H9 (cell line): ENCODE measurements around the gene TYSND1. TPM values are rescaled to one million over a fixed set of nuclear protein-coding genes. Genes with fewer than 3 reads are reported as not detected.

ENCODE experiments used
- DNase-seq: peaks from one replicate; pipeline ENCODE4 v3.0.0-alpha.2; 2017
- H2AFZ ChIP-seq: one replicate; pipeline ENCODE4 v1.6.1; 2013; ENCODE audit warnings: mild to moderate bottlenecking, low read length, control low read depth, moderate library complexity
- H2AK5ac ChIP-seq: 2 replicates; pipeline ENCODE4 v1.6.1; 2013; ENCODE audit warnings: low read length, control low read depth, mixed read lengths; ENCODE audit not compliant: insufficient read length
- H2BK120ac ChIP-seq: one replicate; pipeline ENCODE4 v1.6.1; 2013; ENCODE audit warnings: low read depth, mild to moderate bottlenecking, low read length, control low read depth, inconsistent platforms; ENCODE audit not compliant: poor library complexity, severe bottlenecking
- H2BK12ac ChIP-seq: 2 replicates; pipeline ENCODE4 v1.6.1; 2013; ENCODE audit warnings: low read length, control low read depth, mixed read lengths, low read depth; ENCODE audit not compliant: insufficient read length
- H2BK15ac ChIP-seq: 2 replicates; pipeline ENCODE4 v1.6.1; 2013; ENCODE audit warnings: low read depth, low read length, control low read depth
- H2BK20ac ChIP-seq: one replicate; pipeline ENCODE4 v1.6.1; 2013; ENCODE audit warnings: low read depth, mild to moderate bottlenecking, low read length, control low read depth, inconsistent platforms; ENCODE audit not compliant: poor library complexity, severe bottlenecking
- H2BK5ac ChIP-seq: 2 replicates; pipeline ENCODE4 v1.6.1; 2013; ENCODE audit warnings: low read length, control low read depth, mixed read lengths; ENCODE audit not compliant: insufficient read length
- H3K14ac ChIP-seq: 2 replicates; pipeline ENCODE4 v1.6.1; 2013; ENCODE audit warnings: low read length, control low read depth; ENCODE audit not compliant: insufficient read depth
- H3K18ac ChIP-seq: 2 replicates; pipeline ENCODE4 v1.6.1; 2013; ENCODE audit warnings: low read depth, mild to moderate bottlenecking, mixed read lengths, low read length, control low read depth; ENCODE audit not compliant: insufficient read length
- H3K23ac ChIP-seq: 2 replicates; pipeline ENCODE4 v1.6.1; 2013; ENCODE audit warnings: low read length, control low read depth, mixed read lengths, low read depth; ENCODE audit not compliant: insufficient read length
- H3K23me2 ChIP-seq: 2 replicates; pipeline ENCODE4 v1.6.1; 2013; ENCODE audit warnings: low read depth, mild to moderate bottlenecking, mixed read lengths, low read length, control low read depth; ENCODE audit not compliant: insufficient read length, poor library complexity, severe bottlenecking
- H3K27ac ChIP-seq: 2 replicates; pipeline ENCODE4 v1.5.1; 2013; ENCODE audit warnings: low read length, control low read depth, mixed read lengths, low read depth; ENCODE audit not compliant: insufficient read length
- H3K27me3 ChIP-seq: 2 replicates; pipeline ENCODE4 v1.6.1; 2013; ENCODE audit warnings: low read length, control low read depth, inconsistent platforms; ENCODE audit not compliant: insufficient read depth
- H3K4ac ChIP-seq: 2 replicates; pipeline ENCODE4 v1.6.1; 2013; ENCODE audit warnings: low read depth, mild to moderate bottlenecking, control low read depth, inconsistent platforms, low read length, moderate library complexity
- H3K4me1 ChIP-seq: 2 replicates; pipeline ENCODE4 v1.6.1; 2013; ENCODE audit warnings: low read length, control low read depth, inconsistent platforms; ENCODE audit not compliant: insufficient read depth
- H3K4me2 ChIP-seq: 2 replicates; pipeline ENCODE4 v1.6.1; 2013; ENCODE audit warnings: low read length, control low read depth, mixed read lengths; ENCODE audit not compliant: insufficient read length, insufficient read depth
- H3K56ac ChIP-seq: 2 replicates; pipeline ENCODE4 v1.6.1; 2013; ENCODE audit warnings: low read depth, mild to moderate bottlenecking, mixed read lengths, low read length, control low read depth; ENCODE audit not compliant: insufficient read length
- H3K79me1 ChIP-seq: 2 replicates; pipeline ENCODE4 v1.6.1; 2013; ENCODE audit warnings: low read depth, mild to moderate bottlenecking, moderate library complexity, low read length, control low read depth, inconsistent platforms; ENCODE audit not compliant: insufficient read depth, poor library complexity, severe bottlenecking
- H3K79me2 ChIP-seq: 2 replicates; pipeline ENCODE4 v1.6.1; 2013; ENCODE audit warnings: low read length, control low read depth, inconsistent platforms; ENCODE audit not compliant: insufficient read depth
- H3K9ac ChIP-seq: 2 replicates; pipeline ENCODE4 v1.6.1; 2013; ENCODE audit warnings: low read length, control low read depth, mixed read lengths; ENCODE audit not compliant: insufficient read length; ENCODE audit errors: extremely low read depth
- H3K9me3 ChIP-seq: one replicate; pipeline ENCODE4 v1.6.1; 2013; ENCODE audit warnings: low read depth, low read length, inconsistent platforms; ENCODE audit not compliant: control insufficient read depth
- H3T11ph ChIP-seq: one replicate; pipeline ENCODE4 v1.6.1; 2013; ENCODE audit warnings: mild to moderate bottlenecking, low read length, control low read depth, inconsistent platforms
- H4K20me1 ChIP-seq: one replicate; pipeline ENCODE4 v1.6.1; 2013; ENCODE audit not compliant: control insufficient read depth, insufficient read length, insufficient read depth
- H4K5ac ChIP-seq: 2 replicates; pipeline ENCODE4 v1.6.1; 2013; ENCODE audit warnings: low read depth, mild to moderate bottlenecking, mixed read lengths, low read length, control low read depth; ENCODE audit not compliant: insufficient read length
- H4K8ac ChIP-seq: replicated peaks from 2 replicates; pipeline ENCODE4 v1.6.1; 2013; ENCODE audit warnings: low read length, control low read depth, mixed read lengths, low read depth; ENCODE audit not compliant: insufficient read length
- H4K91ac ChIP-seq: 2 replicates; pipeline ENCODE4 v1.6.1; 2013; ENCODE audit warnings: low read depth, mild to moderate bottlenecking, moderate library complexity, mixed read lengths, low read length, control low read depth; ENCODE audit not compliant: insufficient read length
- H3K27ac Mint-ChIP-seq, 3 experiments: 2 replicates in 2 of 3; 3 replicates in 1 of 3; pipeline ENCODE4 v1.8.0; 2020 to 2021; ENCODE audit warnings: mixed read lengths in 3 of 3, mild to moderate bottlenecking in 1 of 3, moderate library complexity in 1 of 3
- H3K27me3 Mint-ChIP-seq: 2 replicates; pipeline ENCODE4 v1.8.0; 2021; ENCODE audit warnings: low read depth, mild to moderate bottlenecking, moderate library complexity, mixed read lengths
- H3K36me3 Mint-ChIP-seq, 3 experiments: 2 replicates in 2 of 3; 3 replicates in 1 of 3; pipeline ENCODE4 v1.8.0; 2020 to 2021; ENCODE audit warnings: low read depth in 3 of 3, mixed read lengths in 3 of 3; ENCODE audit not compliant: insufficient read depth in 1 of 3
- H3K4me1 Mint-ChIP-seq, 2 experiments: 2 replicates each; pipeline ENCODE4 v1.8.0; 2020; ENCODE audit warnings: mixed read lengths in 2 of 2
- H3K4me3 Mint-ChIP-seq, 2 experiments: 2 replicates in 1 of 2; 3 replicates in 1 of 2; pipeline ENCODE4 v1.8.0; 2020 to 2021; ENCODE audit warnings: mild to moderate bottlenecking in 2 of 2, mixed read lengths in 2 of 2, moderate library complexity in 1 of 2
- H3K9me3 Mint-ChIP-seq, 2 experiments: 2 replicates in 1 of 2; 3 replicates in 1 of 2; pipeline ENCODE4 v1.8.0; 2020; ENCODE audit warnings: mild to moderate bottlenecking in 2 of 2, mixed read lengths in 2 of 2, moderate library complexity in 1 of 2
- WGBS: extraction: QIAGEN DNeasy Blood & Tissue Kit; methylation state at CpG from one replicate; pipeline ENCODE4 v1.1.7; 2013; ENCODE audit warnings: missing lambda C conversion rate, low lambda C conversion rate, mixed read lengths; ENCODE audit not compliant: insufficient read length; ENCODE audit errors: extremely low coverage; 5-methylcytosine and 5-hydroxymethylcytosine counted together
- total RNA-seq: library from RNA; stranded (reverse); gene quantifications from 2 replicates; pipeline ENCODE4 v1.2.1, GENCODE V29; 2021
- TF ChIP-seq, protein P1 (sequence below): fragments of 200-600 bp; sonication (generic); conservative IDR thresholded peaks from 3 replicates; pipeline ENCODE4 v1.8.0; 2021; ENCODE audit warnings: antibody characterized with exemption, mild to moderate bottlenecking

TYSND1 gene
- total RNA-seq, 1 experiment from 2014 or later, result 12.8 TPM

DNA sequence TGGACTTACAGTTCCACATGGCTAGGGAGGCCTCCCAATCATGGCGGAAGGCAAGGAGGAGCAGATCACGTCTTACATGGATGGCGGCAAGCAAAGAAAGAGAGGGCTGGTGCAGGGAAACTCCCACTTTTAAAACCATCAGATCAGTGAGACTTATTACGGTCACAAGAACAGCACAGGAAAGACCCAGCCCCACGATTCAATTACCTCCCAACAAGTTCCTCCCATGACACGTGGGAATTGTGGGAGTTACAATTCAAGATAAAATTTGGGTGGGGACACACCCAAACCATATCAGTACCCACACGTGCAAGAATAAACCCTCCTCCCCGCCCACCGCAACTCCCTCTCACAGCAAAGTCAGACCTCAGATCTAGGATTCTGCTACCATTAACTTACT, 9.4 kb downstream of the TYSND1 start:
- Histone ChIP-seq H2BK20ac (no peak overlapping the region), H3K27me3 (no peaks in the 10 kb centered on the region), H4K8ac (no peak overlapping the region), H3K23me2 (peaks cover 10% of the 10 kb centered on the region), H3K56ac (no peak overlapping the region), H3K4ac (no peak overlapping the region), H2BK15ac (no peak overlapping the region), H3K14ac (no peak overlapping the region), H3K4me1 (no peaks in the 10 kb centered on the region), H4K5ac (no peak overlapping the region), H2BK5ac (no peak overlapping the region), H3K4me2 (no peak overlapping the region), H2AK5ac (no peak overlapping the region), H3K18ac (no peak overlapping the region), H3K9ac (no peak overlapping the region), H2AFZ (no peak overlapping the region), H2BK12ac (no peak overlapping the region), H3K23ac (no peak overlapping the region), H3K9me3 (no peaks in the 10 kb centered on the region), H3K79me2 (no peaks in the 10 kb centered on the region), H3T11ph (no peak overlapping the region), H4K20me1 (no peaks in the 10 kb centered on the region), H3K79me1 (no peaks in the 10 kb centered on the region), H2BK120ac (no peak overlapping the region), H4K91ac (no peak overlapping the region), H3K27ac (no peak overlapping the region)
- Mint-ChIP-seq H3K36me3 (no peaks in the 10 kb centered on the region), H3K9me3 (no peaks in the 10 kb centered on the region), H3K27me3 (peaks cover 20% of the 10 kb centered on the region), H3K4me1 (peaks cover 11 to 12% of the 10 kb centered on the region in 2 experiments), H3K4me3 (no peak overlapping the region), H3K27ac (no peak overlapping the region)
- TF ChIP-seq, protein P1, sequence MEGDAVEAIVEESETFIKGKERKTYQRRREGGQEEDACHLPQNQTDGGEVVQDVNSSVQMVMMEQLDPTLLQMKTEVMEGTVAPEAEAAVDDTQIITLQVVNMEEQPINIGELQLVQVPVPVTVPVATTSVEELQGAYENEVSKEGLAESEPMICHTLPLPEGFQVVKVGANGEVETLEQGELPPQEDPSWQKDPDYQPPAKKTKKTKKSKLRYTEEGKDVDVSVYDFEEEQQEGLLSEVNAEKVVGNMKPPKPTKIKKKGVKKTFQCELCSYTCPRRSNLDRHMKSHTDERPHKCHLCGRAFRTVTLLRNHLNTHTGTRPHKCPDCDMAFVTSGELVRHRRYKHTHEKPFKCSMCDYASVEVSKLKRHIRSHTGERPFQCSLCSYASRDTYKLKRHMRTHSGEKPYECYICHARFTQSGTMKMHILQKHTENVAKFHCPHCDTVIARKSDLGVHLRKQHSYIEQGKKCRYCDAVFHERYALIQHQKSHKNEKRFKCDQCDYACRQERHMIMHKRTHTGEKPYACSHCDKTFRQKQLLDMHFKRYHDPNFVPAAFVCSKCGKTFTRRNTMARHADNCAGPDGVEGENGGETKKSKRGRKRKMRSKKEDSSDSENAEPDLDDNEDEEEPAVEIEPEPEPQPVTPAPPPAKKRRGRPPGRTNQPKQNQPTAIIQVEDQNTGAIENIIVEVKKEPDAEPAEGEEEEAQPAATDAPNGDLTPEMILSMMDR, result no peak
- DNase-seq, result no peak
- no CpG with 5 or more reads among the region's 9 CpGs for WGBS
